ENCODE measurements around the gene TPI1.
A peak's percentile ranks its signal among the peaks of the same experiment; 100 is the strongest.

TPI1 gene

DNA sequence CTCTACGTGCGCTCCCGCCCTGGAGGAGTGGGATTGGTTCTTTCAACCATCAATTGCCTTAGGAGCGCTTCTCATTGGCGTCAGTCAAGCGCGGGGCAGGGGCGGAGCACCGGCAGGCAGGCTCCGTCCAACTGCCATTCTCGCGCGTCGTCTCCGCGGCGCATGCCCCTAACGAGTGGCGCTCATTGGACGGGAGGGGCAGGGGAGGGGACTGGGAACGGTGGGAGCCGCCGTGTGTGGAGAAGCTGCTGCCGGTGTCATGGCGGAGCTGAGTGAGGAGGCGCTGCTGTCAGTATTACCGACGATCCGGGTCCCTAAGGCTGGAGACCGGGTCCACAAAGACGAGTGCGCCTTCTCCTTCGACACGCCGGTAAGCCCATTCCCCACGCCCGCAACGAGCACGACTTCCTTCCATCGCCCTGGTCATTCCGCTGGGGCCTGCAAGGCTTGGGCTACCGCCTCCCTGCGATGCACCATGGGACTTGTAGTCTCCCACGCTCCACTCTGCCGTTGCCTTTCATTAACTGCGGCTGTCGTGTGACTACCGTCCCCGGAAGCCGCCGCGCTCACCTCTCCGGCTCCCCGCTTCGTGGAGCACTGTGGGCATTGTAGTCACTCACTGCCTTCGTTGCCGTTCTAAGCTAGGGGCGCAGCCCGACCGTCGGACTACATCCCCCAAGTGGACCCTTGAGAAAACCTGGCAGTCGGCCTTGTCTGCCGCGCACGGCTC, 15.2 kb upstream of the TPI1 start, which contains the start of gene USP5:
TSS of gene USP5 (plus strand) at position 230 of the 730 bp plus-strand sequence. CDS start at position 260, 30 bp downstream.
- peak within 1 kb of the TSS; percentile 76 to 96 for H3K4me3 ChIP-seq (replicated peaks in 1 of 2; ENCODE audit: low read depth in 2 of 2, low read length in 2 of 2)
- TF ChIP-seq, protein P1, sequence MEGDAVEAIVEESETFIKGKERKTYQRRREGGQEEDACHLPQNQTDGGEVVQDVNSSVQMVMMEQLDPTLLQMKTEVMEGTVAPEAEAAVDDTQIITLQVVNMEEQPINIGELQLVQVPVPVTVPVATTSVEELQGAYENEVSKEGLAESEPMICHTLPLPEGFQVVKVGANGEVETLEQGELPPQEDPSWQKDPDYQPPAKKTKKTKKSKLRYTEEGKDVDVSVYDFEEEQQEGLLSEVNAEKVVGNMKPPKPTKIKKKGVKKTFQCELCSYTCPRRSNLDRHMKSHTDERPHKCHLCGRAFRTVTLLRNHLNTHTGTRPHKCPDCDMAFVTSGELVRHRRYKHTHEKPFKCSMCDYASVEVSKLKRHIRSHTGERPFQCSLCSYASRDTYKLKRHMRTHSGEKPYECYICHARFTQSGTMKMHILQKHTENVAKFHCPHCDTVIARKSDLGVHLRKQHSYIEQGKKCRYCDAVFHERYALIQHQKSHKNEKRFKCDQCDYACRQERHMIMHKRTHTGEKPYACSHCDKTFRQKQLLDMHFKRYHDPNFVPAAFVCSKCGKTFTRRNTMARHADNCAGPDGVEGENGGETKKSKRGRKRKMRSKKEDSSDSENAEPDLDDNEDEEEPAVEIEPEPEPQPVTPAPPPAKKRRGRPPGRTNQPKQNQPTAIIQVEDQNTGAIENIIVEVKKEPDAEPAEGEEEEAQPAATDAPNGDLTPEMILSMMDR (IDR thresholded peaks at IDR 0.05; ENCODE audit: low read depth, low read length), result no peak

DNA sequence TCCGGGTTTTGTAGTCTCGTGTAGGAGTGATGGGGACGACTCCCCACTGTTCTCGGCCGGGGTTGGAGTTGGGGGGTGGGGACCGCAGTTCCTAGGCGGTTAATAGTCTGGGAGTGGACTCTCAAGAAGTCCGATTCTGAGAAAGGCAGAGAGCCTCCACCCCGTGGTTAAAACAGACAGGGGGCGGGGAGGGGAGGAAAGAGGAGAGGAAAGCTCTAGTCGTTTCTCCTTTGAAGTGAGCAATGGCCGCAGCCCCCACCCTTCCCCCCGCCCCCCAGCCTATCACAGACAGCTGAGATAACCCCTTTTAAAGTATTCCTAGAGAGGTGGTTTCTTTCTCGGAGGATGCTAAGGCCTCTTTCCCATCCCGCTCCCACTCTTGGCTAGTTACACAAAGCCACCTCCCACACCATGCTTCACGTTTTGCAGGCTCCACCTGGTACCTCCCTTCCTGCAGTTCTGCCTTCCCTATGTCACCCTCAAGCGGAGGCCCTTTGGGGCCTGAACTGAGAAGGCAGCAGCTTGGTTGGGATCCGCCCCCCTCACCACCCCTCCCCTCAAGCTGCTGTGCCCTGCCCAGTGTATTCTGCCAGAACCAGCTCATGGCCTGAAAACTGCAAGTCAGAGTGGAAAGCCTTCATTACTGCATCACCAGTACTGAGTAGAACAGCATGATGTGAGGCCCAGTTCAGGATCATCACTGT, 14.5 kb upstream of the TPI1 start:
- TF ChIP-seq, protein P1 (IDR thresholded peaks at IDR 0.05; ENCODE audit: low read depth, low read length), result no peak

More for the DNA sequence above, 15.2 kb upstream of the TPI1 start, which contains the start of gene USP5:
- DNase-seq (ENCODE audit: low read depth in 2 of 2), result peak; percentile 100

DNA sequence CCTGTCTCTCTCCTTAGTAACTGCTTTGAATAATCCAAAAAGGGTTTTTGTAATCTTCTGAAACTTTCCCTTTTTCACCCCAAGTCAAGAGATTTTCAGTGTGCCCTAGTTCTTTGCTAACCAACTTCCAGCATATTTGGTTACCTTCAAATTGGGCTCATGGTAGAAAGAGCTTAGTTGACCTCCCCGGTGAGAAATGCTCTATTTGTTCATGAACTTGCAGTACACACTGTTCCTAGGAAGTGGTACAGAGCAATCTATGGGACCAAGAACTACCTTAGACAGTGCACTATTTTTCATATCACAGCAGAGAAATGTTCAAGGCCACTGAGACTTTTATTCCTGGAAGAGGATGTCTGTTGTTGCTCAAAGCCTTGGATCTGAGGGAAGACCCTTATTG, 13.7 kb upstream of the TPI1 start:
- DNase-seq (ENCODE audit: low read depth in 2 of 2), result no peak
- peak overlapping the region in 1 of 2 donors; percentile 96 for H3K4me3 ChIP-seq (replicated peaks in 1 of 2; ENCODE audit: low read depth in 2 of 2, low read length in 2 of 2)
- TF ChIP-seq, protein P1 (IDR thresholded peaks at IDR 0.05; ENCODE audit: low read depth, low read length), result no peak

More for the DNA sequence above, 14.5 kb upstream of the TPI1 start:
- peak overlapping the region; percentile 76 to 96 for H3K4me3 ChIP-seq (replicated peaks in 1 of 2; ENCODE audit: low read depth in 2 of 2, low read length in 2 of 2)
- peak; percentile 76 to 81 for DNase-seq (ENCODE audit: low read depth in 2 of 2)

DNA sequence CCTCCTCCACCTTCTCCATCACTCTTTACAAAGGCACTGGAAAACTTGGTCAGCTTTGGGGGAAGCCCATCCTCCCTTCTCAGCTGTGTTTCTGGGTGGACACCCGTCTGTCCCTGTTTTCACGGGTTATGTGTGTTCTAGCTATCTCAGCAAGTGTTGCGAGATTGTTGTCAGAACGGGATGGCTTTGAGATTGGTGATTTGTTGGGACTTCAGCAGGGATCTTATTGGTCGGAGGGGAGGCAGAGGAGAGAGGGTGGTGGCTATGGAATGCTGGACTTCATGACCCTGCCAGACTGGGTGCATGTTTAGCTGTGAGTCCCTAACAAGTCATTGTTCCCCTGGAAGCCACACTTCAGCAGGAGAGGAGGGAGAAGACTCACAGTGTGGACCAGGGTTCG, 13.3 kb upstream of the TPI1 start:
- H3K4me3 ChIP-seq (replicated peaks in 1 of 2; ENCODE audit: low read depth in 2 of 2, low read length in 2 of 2), result no peak overlapping the region
- no peak for DNase-seq (ENCODE audit: low read depth in 2 of 2)
- TF ChIP-seq, protein P1 (IDR thresholded peaks at IDR 0.05; ENCODE audit: low read depth, low read length), result no peak

DNA sequence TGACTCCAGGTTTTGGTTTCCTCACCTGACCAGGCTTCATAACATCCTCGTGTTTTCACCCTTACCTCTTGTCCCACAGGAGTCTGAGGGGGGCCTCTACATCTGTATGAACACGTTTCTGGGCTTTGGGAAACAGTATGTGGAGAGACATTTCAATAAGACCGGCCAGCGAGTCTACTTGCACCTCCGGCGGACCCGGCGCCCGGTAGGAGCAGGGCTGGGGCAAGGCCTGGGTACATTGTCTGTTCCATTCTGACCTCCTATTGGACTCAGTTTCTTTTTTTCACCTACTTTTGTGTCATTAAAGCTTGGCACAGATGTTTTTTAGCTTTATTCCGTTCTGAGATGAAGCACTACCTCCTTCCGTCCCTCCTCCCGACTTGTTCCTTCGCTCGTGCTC, 12.0 kb upstream of the TPI1 start:
- TF ChIP-seq, protein P1 (IDR thresholded peaks at IDR 0.05; ENCODE audit: low read depth, low read length), result no peak
- DNase-seq (ENCODE audit: low read depth in 2 of 2), result no peak
- H3K4me3 ChIP-seq (replicated peaks in 1 of 2; ENCODE audit: low read depth in 2 of 2, low read length in 2 of 2), result no peak overlapping the region

DNA sequence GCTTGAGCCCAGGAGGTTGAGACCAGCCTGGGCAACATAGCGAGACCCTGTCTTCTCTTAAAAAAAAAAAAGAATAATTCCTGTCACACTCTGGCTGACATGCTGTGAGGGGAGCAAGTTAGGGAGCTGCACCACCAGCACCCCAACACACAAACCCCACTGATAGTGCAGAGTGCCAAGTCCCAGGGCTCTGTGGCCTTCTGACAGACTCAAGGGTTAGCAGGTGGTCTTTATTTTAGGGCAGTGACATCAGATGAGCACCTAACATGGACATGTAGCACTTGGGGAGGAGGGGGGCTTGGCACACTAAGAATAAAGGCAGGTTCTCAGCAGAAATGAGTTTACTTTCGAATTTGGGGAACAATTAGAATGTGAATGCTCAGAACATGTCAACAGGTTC, 8.5 kb upstream of the TPI1 start:
- TF ChIP-seq, protein P1 (IDR thresholded peaks at IDR 0.05; ENCODE audit: low read depth, low read length), result no peak
- H3K4me3 ChIP-seq (replicated peaks in 1 of 2; ENCODE audit: low read depth in 2 of 2, low read length in 2 of 2), result no peak overlapping the region
- DNase-seq (ENCODE audit: low read depth in 2 of 2), result no peak

All from cardiac fibroblast (primary cell).